GM19035 (cell line): ENCODE measurements around the gene PRKCA.

Source experiments
- ATAC-seq: cut with Tn5 transposase; IDR thresholded peaks from one replicate; pipeline ENCODE4 v1.9.1; 2021; ENCODE audit not compliant: unreplicated experiment

PRKCA gene

GRCh38 chr17:66752411-66752810 is 450.0 kb downstream of the PRKCA start:
- ATAC-seq = no peak

- ATAC-seq = no peak
Observed at GRCh38 chr17:66753126-66753920, 450.9 kb downstream of the PRKCA start.

GRCh38 chr17:66755101-66755943 is 452.9 kb downstream of the PRKCA start:
- no peak for ATAC-seq

- ATAC-seq = no peak
Observed at GRCh38 chr17:66755944-66756290, 453.5 kb downstream of the PRKCA start.

GRCh38 chr17:66760324-66760723 is 457.9 kb downstream of the PRKCA start:
- no peak for ATAC-seq

- ATAC-seq = no peak
Observed at GRCh38 chr17:66762276-66762675, 459.9 kb downstream of the PRKCA start.

- ATAC-seq = no peak
Observed at GRCh38 chr17:66763056-66763455, 460.6 kb downstream of the PRKCA start.

GRCh38 chr17:66764506-66764905 is 462.1 kb downstream of the PRKCA start:
- no peak for ATAC-seq

GRCh38 chr17:66767154-66767933 is 464.9 kb downstream of the PRKCA start:
- ATAC-seq = no peak

GRCh38 chr17:66769911-66770310 is 467.5 kb downstream of the PRKCA start:
- no peak for ATAC-seq

GRCh38 chr17:66772148-66772812 is 469.9 kb downstream of the PRKCA start:
- no peak for ATAC-seq

GRCh38 chr17:66775271-66775670 is 472.9 kb downstream of the PRKCA start:
- no peak for ATAC-seq

GRCh38 chr17:66775881-66776400 is 473.5 kb downstream of the PRKCA start:
- ATAC-seq = no peak

GRCh38 chr17:66776999-66777688 is 474.7 kb downstream of the PRKCA start:
- no peak for ATAC-seq

- ATAC-seq = no peak
Observed at GRCh38 chr17:66777689-66778225, 475.3 kb downstream of the PRKCA start.

- no peak for ATAC-seq
Observed at GRCh38 chr17:66778531-66779236, 476.3 kb downstream of the PRKCA start.

- ATAC-seq = no peak
Observed at GRCh38 chr17:66779237-66779606, 476.8 kb downstream of the PRKCA start.

- ATAC-seq = no peak
Observed at GRCh38 chr17:66781135-66781534, 478.7 kb downstream of the PRKCA start.

GRCh38 chr17:66782851-66783250 is 480.4 kb downstream of the PRKCA start:
- ATAC-seq = no peak
